ENCODE results near the gene FAM219A. TPM values are rescaled to one million over a fixed set of nuclear protein-coding genes. Genes with fewer than 3 reads are reported as not detected.

The FAM219A gene
- total RNA-seq, 1 donor from 2014 or later: 16.5 TPM

GRCh38 chr9:34475097-34475496 lies 16.7 kb upstream of the FAM219A start:
- intact Hi-C loops (cut with micrococcal nuclease): no loop called here
- H3K4me3 Mint-ChIP-seq: no peak overlapping the region
- peaks cover 5% of the 10 kb centered on the region for H3K27me3 Mint-ChIP-seq (ENCODE audit: insufficient read depth)
- no peaks in the 10 kb centered on the region for H3K4me1 Mint-ChIP-seq (ENCODE audit: low read depth)
- DNase-seq (ENCODE audit: low spot score): no peak
- no peak overlapping the region for H3K27ac Mint-ChIP-seq
- no peaks in the 10 kb centered on the region for H3K36me3 Mint-ChIP-seq (ENCODE audit: low read depth)
- no peaks in the 10 kb centered on the region for H3K9me3 Mint-ChIP-seq

- Mint-ChIP-seq H3K36me3 (ENCODE audit: low read depth) (no peaks in the 10 kb centered on the region), H3K27ac (no peak overlapping the region), H3K4me1 (ENCODE audit: low read depth) (no peaks in the 10 kb centered on the region), H3K9me3 (no peaks in the 10 kb centered on the region), H3K27me3 (ENCODE audit: insufficient read depth) (peaks cover 9% of the 10 kb centered on the region), H3K4me3 (no peak overlapping the region)
- no peak for DNase-seq (ENCODE audit: low spot score)
- intact Hi-C loops (cut with micrococcal nuclease): no loop called here
Observed at GRCh38 chr9:34465468-34465867, 7.1 kb upstream of the FAM219A start.

GRCh38 chr9:34464571-34464970 lies 6.2 kb upstream of the FAM219A start:
- Mint-ChIP-seq H3K27me3 (ENCODE audit: insufficient read depth) (peaks cover 16% of the 10 kb centered on the region), H3K27ac (no peak overlapping the region), H3K36me3 (ENCODE audit: low read depth) (no peaks in the 10 kb centered on the region), H3K9me3 (no peaks in the 10 kb centered on the region), H3K4me1 (ENCODE audit: low read depth) (peaks cover 6% of the 10 kb centered on the region), H3K4me3 (no peak overlapping the region)
- no peak for DNase-seq (ENCODE audit: low spot score)
- intact Hi-C loops (cut with micrococcal nuclease): no loop called here

- H3K4me1 Mint-ChIP-seq (ENCODE audit: low read depth): peaks cover 10% of the 10 kb centered on the region
Observed at GRCh38 chr9:34463901-34464232, 5.5 kb upstream of the FAM219A start.

GRCh38 chr9:34463098-34463900 lies 4.9 kb upstream of the FAM219A start:
- H3K9me3 Mint-ChIP-seq: no peaks in the 10 kb centered on the region
- no peak for DNase-seq (ENCODE audit: low spot score)
- H3K36me3 Mint-ChIP-seq (ENCODE audit: low read depth): no peaks in the 10 kb centered on the region
- H3K27ac Mint-ChIP-seq: no peak overlapping the region
- intact Hi-C loops (cut with micrococcal nuclease): loop anchor here (1.0 kb wide), 1 partner anchor 37 kb away; no protein-coding TSS in a partner anchor
- peaks cover 16% of the 10 kb centered on the region for H3K27me3 Mint-ChIP-seq (ENCODE audit: insufficient read depth)
- H3K4me3 Mint-ChIP-seq: no peak overlapping the region
- H3K4me1 Mint-ChIP-seq (ENCODE audit: low read depth): peaks cover 15% of the 10 kb centered on the region

More at GRCh38 chr9:34463901-34464232, 5.5 kb upstream of the FAM219A start:
- H3K4me3 Mint-ChIP-seq: no peak overlapping the region
- H3K36me3 Mint-ChIP-seq (ENCODE audit: low read depth): no peaks in the 10 kb centered on the region
- H3K27ac Mint-ChIP-seq: no peak overlapping the region
- intact Hi-C loops (cut with micrococcal nuclease): loop anchor here (1.0 kb wide), 1 partner anchor 36 kb away; no protein-coding TSS in a partner anchor
- no peak for DNase-seq (ENCODE audit: low spot score)
- peaks cover 16% of the 10 kb centered on the region for H3K27me3 Mint-ChIP-seq (ENCODE audit: insufficient read depth)
- no peaks in the 10 kb centered on the region for H3K9me3 Mint-ChIP-seq

- Mint-ChIP-seq H3K27ac (no peak overlapping the region), H3K4me1 (ENCODE audit: low read depth) (peaks cover 39% of the 10 kb centered on the region), H3K36me3 (ENCODE audit: low read depth) (peaks cover 3% of the 10 kb centered on the region), H3K9me3 (no peaks in the 10 kb centered on the region), H3K27me3 (ENCODE audit: insufficient read depth) (peaks cover 11% of the 10 kb centered on the region), H3K4me3 (no peak overlapping the region)
- intact Hi-C loops (cut with micrococcal nuclease): loop anchor here (2.0 to 10.0 kb wide), 9 partner anchors 131 to 1908 kb away; partner anchors contain the start of genes DCAF12, FANCG, GALT and KIF24
- DNase-seq (ENCODE audit: low spot score): no peak
Observed at GRCh38 chr9:34459941-34460340, 1.6 kb upstream of the FAM219A start.

- intact Hi-C loops (cut with micrococcal nuclease): loop anchor here (2.0 to 10.0 kb wide), 9 partner anchors 131 to 1907 kb away; partner anchors contain the start of genes DCAF12, FANCG, GALT and KIF24
- peak overlapping the region; percentile 85 for H3K4me3 Mint-ChIP-seq
- DNase-seq (ENCODE audit: low spot score): no peak
- peak overlapping the region; percentile 67 for H3K27ac Mint-ChIP-seq
- H3K9me3 Mint-ChIP-seq: no peaks in the 10 kb centered on the region
- H3K36me3 Mint-ChIP-seq (ENCODE audit: low read depth): peaks cover 4% of the 10 kb centered on the region
- H3K27me3 Mint-ChIP-seq (ENCODE audit: insufficient read depth): peaks cover 11% of the 10 kb centered on the region
- peaks cover 45% of the 10 kb centered on the region for H3K4me1 Mint-ChIP-seq (ENCODE audit: low read depth)
Observed at GRCh38 chr9:34459356-34459755, 986 bp upstream of the FAM219A start.

GRCh38 chr9:34458959-34459340 lies 580 bp upstream of the FAM219A start:
- DNase-seq (ENCODE audit: low spot score): no peak
- H3K27ac Mint-ChIP-seq: peak overlapping the region; percentile 67
- H3K9me3 Mint-ChIP-seq: no peaks in the 10 kb centered on the region
- H3K4me3 Mint-ChIP-seq: peak overlapping the region; percentile 85
- peaks cover 11% of the 10 kb centered on the region for H3K27me3 Mint-ChIP-seq (ENCODE audit: insufficient read depth)
- peaks cover 4% of the 10 kb centered on the region for H3K36me3 Mint-ChIP-seq (ENCODE audit: low read depth)
- intact Hi-C loops (cut with micrococcal nuclease): loop anchor here (1.0 to 10.0 kb wide), 16 partner anchors 22 to 1907 kb away; partner anchors contain the start of genes DCAF12, FANCG, GALT and KIF24
- H3K4me1 Mint-ChIP-seq (ENCODE audit: low read depth): peaks cover 47% of the 10 kb centered on the region

GRCh38 chr9:34457266-34458012 lies 931 bp downstream of the FAM219A start:
- no peak for DNase-seq (ENCODE audit: low spot score)
- peak overlapping the region; percentile 85 for H3K27ac Mint-ChIP-seq
- peak overlapping the region; percentile 91 for H3K4me3 Mint-ChIP-seq
- H3K36me3 Mint-ChIP-seq (ENCODE audit: low read depth): peaks cover 4% of the 10 kb centered on the region
- H3K4me1 Mint-ChIP-seq (ENCODE audit: low read depth): peaks cover 51% of the 10 kb centered on the region
- intact Hi-C loops (cut with micrococcal nuclease): loop anchor here (1.0 to 10.0 kb wide), 16 partner anchors 20 to 1905 kb away; partner anchors contain the start of genes DCAF12, FANCG, GALT and KIF24
- H3K27me3 Mint-ChIP-seq (ENCODE audit: insufficient read depth): peaks cover 11% of the 10 kb centered on the region
- H3K9me3 Mint-ChIP-seq: no peaks in the 10 kb centered on the region

GRCh38 chr9:34456746-34457145 lies 1.6 kb downstream of the FAM219A start:
- DNase-seq (ENCODE audit: low spot score): no peak
- intact Hi-C loops (cut with micrococcal nuclease): loop anchor here (5.0 to 10.0 kb wide), 5 partner anchors 136 to 1904 kb away; partner anchors contain the start of genes DCAF12, FANCG, SMIM27 and SPAG8
- Mint-ChIP-seq H3K4me1 (ENCODE audit: low read depth) (peaks cover 58% of the 10 kb centered on the region), H3K9me3 (no peaks in the 10 kb centered on the region), H3K27me3 (ENCODE audit: insufficient read depth) (peaks cover 10% of the 10 kb centered on the region), H3K27ac (no peak overlapping the region), H3K36me3 (ENCODE audit: low read depth) (peaks cover 4% of the 10 kb centered on the region), H3K4me3 (peak overlapping the region; percentile 91)

GRCh38 chr9:34456151-34456550 lies 2.2 kb downstream of the FAM219A start:
- H3K36me3 Mint-ChIP-seq (ENCODE audit: low read depth): peaks cover 4% of the 10 kb centered on the region
- H3K27me3 Mint-ChIP-seq (ENCODE audit: insufficient read depth): peaks cover 9% of the 10 kb centered on the region
- H3K4me3 Mint-ChIP-seq: peak overlapping the region; percentile 29
- H3K9me3 Mint-ChIP-seq: no peaks in the 10 kb centered on the region
- intact Hi-C loops (cut with micrococcal nuclease): loop anchor here (5.0 to 10.0 kb wide), 5 partner anchors 136 to 1904 kb away; partner anchors contain the start of genes DCAF12, FANCG, SMIM27 and SPAG8
- DNase-seq (ENCODE audit: low spot score): no peak
- peaks cover 64% of the 10 kb centered on the region for H3K4me1 Mint-ChIP-seq (ENCODE audit: low read depth)
- H3K27ac Mint-ChIP-seq: no peak overlapping the region

GRCh38 chr9:34454571-34455065 lies 3.8 kb downstream of the FAM219A start:
- intact Hi-C loops (cut with micrococcal nuclease): loop anchor here (5.0 to 10.0 kb wide), 5 partner anchors 138 to 1902 kb away; partner anchors contain the start of genes DCAF12, FANCG, SMIM27 and SPAG8
- H3K4me3 Mint-ChIP-seq: no peak overlapping the region
- H3K4me1 Mint-ChIP-seq (ENCODE audit: low read depth): peaks cover 64% of the 10 kb centered on the region
- peaks cover 2% of the 10 kb centered on the region for H3K27me3 Mint-ChIP-seq (ENCODE audit: insufficient read depth)
- no peaks in the 10 kb centered on the region for H3K9me3 Mint-ChIP-seq
- peaks cover 5% of the 10 kb centered on the region for H3K36me3 Mint-ChIP-seq (ENCODE audit: low read depth)
- DNase-seq (ENCODE audit: low spot score): no peak
- no peak overlapping the region for H3K27ac Mint-ChIP-seq

Data from activated T-helper 1 cell treated with anti-CD3 and anti-CD28 coated beads, Interleukin-12 subunit alpha, Interleukin-12 subunit beta, Interleukin-2, Interleukin-4 antibody, amounts not matched to agents 30 ng/mL and 10 ng/mL and 1 ng/mL, durations not matched to agents 14 hours and 24 hours and 36 hours (primary cell).